ENCODE data around the gene ZNF8. TPM values are rescaled to one million over a fixed set of nuclear protein-coding genes. Genes with fewer than 3 reads are reported as not detected.
"Not testable (repeated sequence)": the region's sequence is repeated elsewhere in the genome, so short reads cannot be mapped to it uniquely, and the experiment has no call there.

Gene ZNF8
- total RNA-seq, 4 donors from 2014 or later, result 0.78 to 2.1 (median 1.2) TPM

- peaks cover 0 to 5% (median 0%) of the 10 kb centered on the region in 3 donors for H3K27me3 ChIP-seq
- intact Hi-C loops (cut with DNase I; ENCODE audit: low total_unique reads), result loop anchor here (1.0 to 10.0 kb wide), 9 partner anchors 21 to 1901 kb away; partner anchors contain the start of genes ZBTB45, ZNF274, ZNF497 and ZNF583
- ATAC-seq (no peak), DNase-seq (no peak)
- TF ChIP-seq CTCF (IDR thresholded peaks at IDR 0.05 in 4 of 5, conservative IDR thresholded peaks at IDR 0.05 in 1 of 5), result no peak
- no peak for TF ChIP-seq POLR2A (IDR thresholded peaks at IDR 0.05)
- H3K27ac ChIP-seq, result peak overlapping the region; percentile 85 to 93 (median 89)
- H3K4me1 ChIP-seq, result peaks cover 12 to 14% of the 10 kb centered on the region in 2 donors
- H3K4me3 ChIP-seq, result peak overlapping the region; percentile 66 to 93 (median 86)
- in situ Hi-C loops (cut with MboI; ENCODE audit: low sequenced_read_pairs in 4 of 4), result no loop called here
- H3K36me3 ChIP-seq, result peaks cover 0 to 26% of the 10 kb centered on the region in 2 donors
- H3K9me3 ChIP-seq, result peaks cover 0 to 7% (median 6%) of the 10 kb centered on the region in 3 donors
These were observed 27.2 kb downstream of the ZNF8 start for GRCh38 chr19:58305932-58306323.

GRCh38 chr19:58307736-58308135, 29.0 kb downstream of the ZNF8 start:
- no peak overlapping the region for H3K4me3 ChIP-seq
- ATAC-seq, result no peak
- H3K27ac ChIP-seq, result no peak overlapping the region
- intact Hi-C loops (cut with DNase I; ENCODE audit: low total_unique reads), result loop anchor here (10.0 kb wide), 1 partner anchor 1903 kb away; the partner anchor contains the start of gene ZNF583
- peaks cover 0 to 7% (median 0%) of the 10 kb centered on the region in 3 donors for H3K9me3 ChIP-seq
- H3K36me3 ChIP-seq, result peaks cover 0 to 37% of the 10 kb centered on the region in 2 donors
- DNase-seq, result no peak
- in situ Hi-C loops (cut with MboI; ENCODE audit: low sequenced_read_pairs in 4 of 4), result no loop called here
- H3K4me1 ChIP-seq, result peaks cover 12 to 14% of the 10 kb centered on the region in 2 donors
- H3K27me3 ChIP-seq, result no peaks in the 10 kb centered on the region
- TF ChIP-seq POLR2A (IDR thresholded peaks at IDR 0.05) (no peak), CTCF (IDR thresholded peaks at IDR 0.05 in 4 of 5, conservative IDR thresholded peaks at IDR 0.05 in 1 of 5) (no peak)

DNA sequence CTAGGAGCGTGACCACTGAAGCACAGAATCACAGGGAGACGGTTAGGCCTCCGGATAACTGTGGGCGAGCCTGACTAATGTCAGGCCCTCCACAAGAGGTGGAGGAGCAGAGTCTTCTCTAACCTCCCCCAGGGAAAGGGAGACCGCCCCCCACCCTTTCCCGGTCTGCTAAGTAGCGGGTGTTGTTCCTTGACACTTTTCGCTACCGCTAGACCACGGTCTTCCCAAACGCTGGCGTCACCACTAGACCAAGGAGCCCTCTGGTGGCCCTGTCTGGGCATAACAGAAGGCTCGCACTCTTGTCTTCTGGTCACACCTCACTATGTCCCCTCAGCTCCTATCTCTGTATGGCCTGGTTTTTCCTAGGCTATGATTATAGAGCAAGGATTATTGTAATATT, 31.9 kb downstream of the ZNF8 start:
- H3K27ac ChIP-seq; in situ Hi-C loops (cut with MboI; ENCODE audit: low sequenced_read_pairs in 4 of 4); DNase-seq; H3K27me3 ChIP-seq; ATAC-seq; H3K9me3 ChIP-seq; H3K4me3 ChIP-seq; intact Hi-C loops (cut with DNase I; ENCODE audit: low total_unique reads); H3K4me1 ChIP-seq: not testable (repeated sequence)
- peak in 2 of 5 experiments; percentile 30 to 37 for TF ChIP-seq CTCF (IDR thresholded peaks at IDR 0.05 in 4 of 5, conservative IDR thresholded peaks at IDR 0.05 in 1 of 5)
- peaks cover 5 to 63% of the 10 kb centered on the region in 2 donors for H3K36me3 ChIP-seq

DNA sequence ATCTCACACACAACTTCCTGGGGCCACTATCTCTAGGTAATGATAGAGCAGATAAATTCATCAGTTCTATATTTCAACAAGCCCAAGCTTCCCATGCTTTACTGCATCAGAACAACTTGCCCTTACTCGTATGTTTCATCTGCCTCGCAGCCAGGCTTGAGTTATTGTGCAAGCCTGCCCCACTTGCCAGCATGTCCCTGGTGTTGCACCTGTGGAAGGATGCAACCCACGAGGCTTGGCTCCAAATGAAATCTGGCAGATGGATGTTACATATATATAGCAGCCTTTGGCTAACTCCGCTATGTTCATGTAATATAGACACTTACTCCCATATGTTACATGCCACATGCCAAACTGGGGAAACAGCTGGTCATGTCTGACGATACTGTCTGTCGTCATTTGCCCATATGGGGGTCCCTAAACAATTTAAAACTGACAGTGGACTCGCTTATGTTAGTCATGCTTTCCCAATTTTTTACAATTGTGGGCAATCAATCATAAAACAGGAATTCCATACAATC, 32.6 kb downstream of the ZNF8 start:
- Histone ChIP-seq H3K4me1 (peaks cover 0 to 2% of the 10 kb centered on the region in 2 donors), H3K36me3 (peaks cover 5 to 67% of the 10 kb centered on the region in 2 donors), H3K27me3 (no peaks in the 10 kb centered on the region), H3K27ac (no peak overlapping the region), H3K4me3 (no peak overlapping the region), H3K9me3 (no peaks in the 10 kb centered on the region)
- in situ Hi-C loops (cut with MboI; ENCODE audit: low sequenced_read_pairs in 4 of 4), result no loop called here
- peak in 1 of 2 donors; percentile 26 for DNase-seq
- intact Hi-C loops (cut with DNase I; ENCODE audit: low total_unique reads), result no loop called here
- no peak for ATAC-seq
- TF ChIP-seq CTCF (IDR thresholded peaks at IDR 0.05 in 4 of 5, conservative IDR thresholded peaks at IDR 0.05 in 1 of 5), result no peak
- no peak for TF ChIP-seq POLR2A (IDR thresholded peaks at IDR 0.05)

Measured in gastrocnemius medialis (tissue), 4 donors.